Subcutaneous adipose tissue (tissue), 4 donors: ENCODE results near the gene METTL15. TPM values are rescaled to one million over a fixed set of nuclear protein-coding genes. Genes with fewer than 3 reads are reported as not detected.

ENCODE experiments used
- CTCF ChIP-seq: fragments of 450-650 bp; IDR thresholded peaks from one replicate; pipeline ENCODE4 v1.5.1; 2016; ENCODE audit warnings: low read depth, mild to moderate bottlenecking, control low read depth, antibody characterized with exemption, moderate library complexity
- total RNA-seq, 4 donors: library from RNA; depleted of rRNA; stranded (reverse); fragments of >200 nt; gene quantifications; one replicate each; pipeline ENCODE4 v1.1.0, GENCODE V29; 2016

The METTL15 gene
- total RNA-seq, 4 donors from 2014 or later: 10.7 to 12.8 (median 12.4) TPM

DNA sequence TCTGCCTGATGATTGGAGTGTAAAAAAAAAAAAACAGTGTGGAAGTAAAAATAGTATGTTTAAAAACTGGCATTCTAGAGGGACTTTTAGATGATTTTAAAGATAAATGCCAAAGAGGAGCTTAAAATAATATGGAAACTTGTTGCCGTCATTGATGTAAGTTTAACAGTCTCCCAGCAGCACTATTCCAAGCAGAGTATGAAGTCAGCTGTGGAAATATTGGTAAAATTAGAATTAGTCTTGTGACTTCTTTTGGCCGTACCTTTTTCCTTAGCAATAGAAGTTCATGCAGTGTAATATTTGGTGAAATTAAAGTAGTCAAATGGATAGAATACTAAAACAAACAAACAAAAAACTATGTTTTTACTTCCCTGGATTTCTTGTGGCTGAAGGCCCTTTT is 134.9 kb downstream of the METTL15 start:
- no peak for TF ChIP-seq CTCF

DNA sequence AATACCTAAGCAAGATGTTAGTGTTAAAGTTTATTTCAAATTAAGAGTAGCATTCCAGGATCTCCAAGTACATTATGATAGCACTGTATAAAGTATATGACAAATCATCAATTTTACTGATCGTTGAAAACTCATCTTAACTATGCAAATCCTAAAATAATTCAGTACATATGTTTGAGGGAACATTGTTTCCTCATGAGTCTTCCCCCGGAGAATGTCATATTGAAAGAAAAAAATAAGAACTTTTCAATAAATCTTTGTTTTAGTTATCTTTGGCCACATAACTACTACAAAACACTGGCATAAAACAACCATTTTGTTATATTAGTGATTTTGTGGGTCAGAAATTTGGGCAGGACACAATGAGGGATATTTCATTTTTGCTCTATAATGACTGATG is 135.4 kb downstream of the METTL15 start:
- TF ChIP-seq CTCF: no peak

DNA sequence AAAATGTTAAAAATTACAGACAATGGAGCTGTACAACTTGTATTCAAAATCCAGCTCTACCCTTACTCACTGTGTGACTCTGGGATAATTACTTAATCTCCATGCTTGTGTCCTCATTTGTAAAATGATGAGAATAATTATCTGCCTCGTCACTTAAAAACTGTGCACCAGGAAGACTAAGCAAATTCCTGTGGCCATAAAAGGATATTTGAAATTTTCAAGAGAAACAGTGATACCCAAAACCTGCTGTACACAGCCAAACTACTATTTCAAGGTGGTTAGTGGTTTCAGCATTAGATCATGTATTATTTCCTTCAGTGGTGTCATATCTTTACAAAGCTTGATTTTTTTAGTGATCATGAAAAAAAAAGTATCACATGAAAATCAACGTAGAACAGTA is 136.9 kb downstream of the METTL15 start:
- TF ChIP-seq CTCF: no peak

GRCh38 chr11:28250192-28250591 is 142.0 kb downstream of the METTL15 start:
- TF ChIP-seq CTCF: no peak

- no peak for TF ChIP-seq CTCF
Observed at GRCh38 chr11:28251257-28251656, 143.1 kb downstream of the METTL15 start.

DNA sequence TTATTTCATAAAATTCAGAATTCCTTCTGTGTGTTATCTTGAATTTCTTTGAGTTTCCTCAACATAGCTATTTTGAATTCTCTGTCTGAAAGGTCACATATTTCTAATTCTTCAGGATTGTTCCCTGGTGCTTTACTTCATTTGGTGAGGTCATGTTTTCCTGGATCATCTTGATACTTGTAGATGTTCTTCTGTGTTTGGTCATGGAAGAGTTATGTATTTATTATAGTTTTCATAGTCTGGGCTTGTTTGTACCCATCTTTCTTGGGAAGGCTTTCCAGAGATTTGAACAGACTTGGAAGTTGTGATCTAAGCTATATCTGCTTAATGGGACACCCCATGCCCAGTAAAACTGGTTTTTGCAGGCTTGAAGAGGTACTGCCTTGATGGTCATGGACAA is 149.6 kb downstream of the METTL15 start:
- no peak for TF ChIP-seq CTCF

DNA sequence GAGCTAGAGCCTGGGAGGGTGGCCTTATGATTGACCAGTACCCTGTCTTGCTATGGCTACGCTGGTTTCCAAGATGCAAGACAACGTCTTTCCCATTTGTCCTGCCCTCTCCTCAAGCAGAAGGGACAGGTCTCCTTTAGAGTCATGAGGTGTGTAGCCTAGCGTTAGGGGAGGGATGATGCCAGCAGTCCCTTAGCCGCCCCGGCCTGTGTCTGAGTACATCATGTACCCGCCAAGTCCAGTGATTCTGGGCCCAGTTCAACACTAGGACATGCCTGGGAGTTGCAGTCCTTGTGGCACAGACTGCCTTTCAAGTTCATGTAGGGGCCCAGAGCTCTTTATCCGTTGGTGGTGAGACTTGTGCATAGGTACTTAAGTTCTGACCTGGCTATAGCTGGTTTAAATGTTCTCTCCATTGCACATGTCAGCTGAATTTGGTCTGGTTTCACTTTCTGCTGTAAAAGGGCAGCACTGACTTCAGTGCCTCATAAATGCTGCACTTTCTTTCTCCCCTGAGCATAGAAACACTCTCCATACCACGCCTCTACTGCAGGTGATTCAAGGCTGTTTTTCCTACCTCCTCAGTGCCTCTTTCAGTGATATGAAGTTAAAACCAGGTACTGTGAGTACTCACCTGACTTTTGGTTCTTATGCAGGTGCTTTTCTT is 151.1 kb downstream of the METTL15 start:
- TF ChIP-seq CTCF: no peak
